Activated naive CD8-positive, alpha-beta T cell treated with anti-CD3 and anti-CD28 coated beads, Interleukin-2, amount 50 U/mL, for 24 hours (primary cell): ENCODE results near the gene ARAP3.
A peak's percentile ranks its signal among the peaks of the same experiment; 100 is the strongest.

Source experiments
- ATAC-seq: fragments of 150-1000 bp; cut with Tn5 transposase; one replicate; pipeline ENCODE4 v1.10.0; 2021
- DNase-seq: peaks from one replicate; pipeline ENCODE4 v3.0.0; 2021
- H3K27ac Mint-ChIP-seq: one replicate; pipeline ENCODE4 v1.8.0; 2021; ENCODE audit warnings: mild to moderate bottlenecking, mixed read lengths
- H3K27me3 Mint-ChIP-seq: one replicate; pipeline ENCODE4 v1.8.0; 2021; ENCODE audit warnings: mixed read lengths
- H3K36me3 Mint-ChIP-seq: one replicate; pipeline ENCODE4 v1.8.0; 2021; ENCODE audit warnings: low read depth, mixed read lengths
- H3K4me1 Mint-ChIP-seq: one replicate; pipeline ENCODE4 v1.8.0; 2021; ENCODE audit warnings: mixed read lengths
- H3K4me3 Mint-ChIP-seq: one replicate; pipeline ENCODE4 v1.8.0; 2021; ENCODE audit warnings: mild to moderate bottlenecking, moderate library complexity, mixed read lengths
- H3K9me3 Mint-ChIP-seq: one replicate; pipeline ENCODE4 v1.8.0; 2021; ENCODE audit warnings: mixed read lengths

The ARAP3 gene

GRCh38 chr5:141633871-141634561, 48.0 kb downstream of the ARAP3 start:
- H3K27me3 Mint-ChIP-seq: no peaks in the 10 kb centered on the region
- H3K4me1 Mint-ChIP-seq: peaks cover 42% of the 10 kb centered on the region
- DNase-seq: no peak
- H3K27ac Mint-ChIP-seq: peak overlapping the region; percentile 5
- H3K9me3 Mint-ChIP-seq: no peaks in the 10 kb centered on the region
- peaks cover 37% of the 10 kb centered on the region for H3K36me3 Mint-ChIP-seq
- peak overlapping the region; percentile 37 for H3K4me3 Mint-ChIP-seq
- peak; percentile 30 for ATAC-seq

DNA sequence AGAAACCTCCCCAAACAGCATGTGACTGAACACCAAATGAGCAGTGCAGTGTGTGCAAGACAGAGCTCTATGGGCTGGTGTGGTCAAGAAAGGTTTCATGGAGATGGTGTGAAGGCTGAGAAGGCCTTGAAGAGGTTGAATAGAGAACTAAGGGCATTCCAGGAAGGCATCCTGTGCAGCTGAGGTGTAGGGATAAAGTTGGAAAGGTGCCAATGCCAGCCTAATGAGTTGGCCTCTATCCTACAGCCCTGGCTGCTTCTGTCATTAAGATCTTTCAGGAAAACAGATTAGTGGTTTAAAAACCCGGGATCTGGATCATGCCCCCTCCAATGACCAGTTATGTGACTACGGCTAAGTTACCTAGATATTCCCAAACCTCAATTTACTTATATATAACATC, 49.4 kb downstream of the ARAP3 start:
- ATAC-seq (no peak), DNase-seq (no peak)
- H3K27ac Mint-ChIP-seq: no peak overlapping the region
- peaks cover 41% of the 10 kb centered on the region for H3K36me3 Mint-ChIP-seq
- H3K4me1 Mint-ChIP-seq: peaks cover 32% of the 10 kb centered on the region
- H3K27me3 Mint-ChIP-seq: no peaks in the 10 kb centered on the region
- no peaks in the 10 kb centered on the region for H3K9me3 Mint-ChIP-seq
- H3K4me3 Mint-ChIP-seq: no peak overlapping the region

GRCh38 chr5:141630570-141631140, 51.4 kb downstream of the ARAP3 start:
- Mint-ChIP-seq H3K27ac (no peak overlapping the region), H3K4me3 (no peak overlapping the region), H3K36me3 (peaks cover 44% of the 10 kb centered on the region), H3K9me3 (no peaks in the 10 kb centered on the region), H3K27me3 (no peaks in the 10 kb centered on the region), H3K4me1 (peaks cover 26% of the 10 kb centered on the region)
- DNase-seq: no peak
- no peak for ATAC-seq

DNA sequence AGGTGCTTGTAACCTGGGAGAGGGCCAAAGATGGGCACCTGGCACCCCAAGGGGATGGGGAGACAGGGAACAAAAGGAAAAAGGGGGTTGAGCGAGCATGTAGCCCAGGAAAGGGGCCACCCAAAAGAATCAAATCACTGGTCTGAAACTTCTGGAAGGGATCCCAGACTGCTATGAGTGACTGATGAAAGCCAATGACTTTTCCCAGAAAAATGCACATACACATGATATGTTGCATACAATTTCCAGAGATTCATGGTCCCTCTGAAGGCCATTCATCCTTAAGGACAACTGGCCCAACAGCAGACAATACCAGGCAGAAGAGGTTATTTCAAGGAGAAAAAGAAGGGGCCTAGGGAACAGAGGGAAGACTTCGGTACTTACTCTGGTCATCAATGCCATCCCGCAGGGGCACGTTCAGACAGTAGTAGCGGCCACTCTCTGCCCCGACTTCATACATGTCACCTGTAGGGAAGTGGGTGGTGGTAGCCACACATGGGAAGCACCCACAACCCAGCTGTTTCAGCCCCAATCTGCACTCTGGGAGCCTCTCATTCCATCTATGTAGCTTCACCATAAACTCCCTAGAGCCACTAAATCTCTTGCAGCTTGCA, 53.7 kb downstream of the ARAP3 start:
- Mint-ChIP-seq H3K27me3 (no peaks in the 10 kb centered on the region), H3K4me1 (peaks cover 14% of the 10 kb centered on the region), H3K4me3 (no peak overlapping the region), H3K27ac (no peak overlapping the region), H3K9me3 (no peaks in the 10 kb centered on the region), H3K36me3 (peaks cover 50% of the 10 kb centered on the region)
- DNase-seq (no peak), ATAC-seq (no peak)

GRCh38 chr5:141623611-141624010, 58.4 kb downstream of the ARAP3 start:
- Mint-ChIP-seq H3K36me3 (peaks cover 50% of the 10 kb centered on the region), H3K27me3 (no peaks in the 10 kb centered on the region), H3K27ac (peak overlapping the region; percentile 61), H3K4me3 (no peak overlapping the region), H3K9me3 (no peaks in the 10 kb centered on the region), H3K4me1 (peaks cover 24% of the 10 kb centered on the region)
- no peak for ATAC-seq
- no peak for DNase-seq

DNA sequence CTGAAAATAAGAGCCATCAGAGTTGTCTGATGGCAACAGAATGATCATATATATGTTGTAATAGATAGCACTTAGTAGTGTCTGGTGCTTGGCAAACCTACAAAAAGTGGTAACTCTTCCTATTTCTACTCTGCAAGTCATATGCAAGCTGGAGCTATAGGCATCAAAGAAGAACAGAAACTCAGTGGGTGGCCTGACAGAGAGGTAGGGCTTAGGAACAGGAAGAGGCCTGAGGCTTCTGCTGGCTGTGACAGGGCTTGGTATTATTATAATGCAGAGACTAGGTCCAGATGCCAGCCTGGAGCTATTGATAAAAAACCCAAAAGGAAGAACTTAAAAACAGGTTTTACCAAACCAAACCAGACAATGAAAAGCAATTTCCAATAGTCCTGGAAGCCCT, 58.8 kb downstream of the ARAP3 start:
- peak overlapping the region; percentile 61 for H3K27ac Mint-ChIP-seq
- H3K4me3 Mint-ChIP-seq: no peak overlapping the region
- H3K27me3 Mint-ChIP-seq: no peaks in the 10 kb centered on the region
- H3K36me3 Mint-ChIP-seq: peaks cover 51% of the 10 kb centered on the region
- H3K9me3 Mint-ChIP-seq: no peaks in the 10 kb centered on the region
- DNase-seq (no peak), ATAC-seq (peak; percentile 25)
- peaks cover 24% of the 10 kb centered on the region for H3K4me1 Mint-ChIP-seq

DNA sequence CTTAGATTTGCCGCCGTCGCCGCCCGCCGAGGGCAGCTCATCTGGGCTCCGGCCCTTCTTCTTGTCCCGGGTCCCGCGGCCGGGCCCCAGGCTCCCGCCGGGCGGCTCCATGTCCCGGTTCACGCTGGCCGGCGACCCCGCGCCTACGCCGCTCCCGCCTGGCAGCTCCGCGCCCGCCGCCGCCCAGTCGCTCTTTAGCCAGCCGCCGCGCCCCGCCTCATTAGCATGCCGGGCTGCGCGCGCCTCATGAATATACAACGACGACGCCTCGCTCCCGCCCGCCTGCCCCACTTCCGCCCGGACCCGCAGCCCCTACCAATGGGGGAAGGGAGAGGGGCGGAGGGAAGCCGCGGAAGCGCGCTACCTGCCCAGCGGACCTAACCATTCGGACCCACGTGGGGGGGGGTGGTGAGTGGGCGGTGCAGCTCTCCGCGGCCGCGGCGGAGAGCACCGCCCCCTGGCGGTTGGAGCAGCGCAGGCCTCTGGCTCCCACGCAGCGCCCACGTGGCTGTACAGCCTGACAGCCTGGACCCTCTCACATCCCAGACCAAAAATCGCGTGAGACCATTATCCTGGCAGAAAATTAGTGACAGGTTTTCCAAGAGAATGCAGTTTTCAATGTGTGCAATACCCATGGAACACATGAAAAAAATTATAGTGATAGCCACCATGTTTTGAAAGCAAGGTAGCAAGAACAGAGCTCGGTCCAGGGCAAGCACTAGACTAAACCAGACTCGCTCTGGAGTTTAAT, 63.1 kb downstream of the ARAP3 start, which contains the start of gene DIAPH1:
Gene DIAPH1, minus strand, starts transcription at position 197 of the 751 bp plus-strand sequence. Its CDS starts 86 bp downstream, at position 111.
- peak within 1 kb of the TSS; percentile 98 for H3K27ac Mint-ChIP-seq
- ATAC-seq (peak; percentile 89), DNase-seq (peak; percentile 99)
- peaks cover 64% of the 10 kb centered on the region for H3K4me1 Mint-ChIP-seq
- no peaks in the 10 kb centered on the region for H3K9me3 Mint-ChIP-seq
- peaks cover 61% of the 10 kb centered on the region for H3K36me3 Mint-ChIP-seq
- H3K27me3 Mint-ChIP-seq: no peaks in the 10 kb centered on the region
- peak within 1 kb of the TSS; percentile 100 for H3K4me3 Mint-ChIP-seq

GRCh38 chr5:141618030-141618803, 63.8 kb downstream of the ARAP3 start:
- peak; percentile 71 for DNase-seq

DNA sequence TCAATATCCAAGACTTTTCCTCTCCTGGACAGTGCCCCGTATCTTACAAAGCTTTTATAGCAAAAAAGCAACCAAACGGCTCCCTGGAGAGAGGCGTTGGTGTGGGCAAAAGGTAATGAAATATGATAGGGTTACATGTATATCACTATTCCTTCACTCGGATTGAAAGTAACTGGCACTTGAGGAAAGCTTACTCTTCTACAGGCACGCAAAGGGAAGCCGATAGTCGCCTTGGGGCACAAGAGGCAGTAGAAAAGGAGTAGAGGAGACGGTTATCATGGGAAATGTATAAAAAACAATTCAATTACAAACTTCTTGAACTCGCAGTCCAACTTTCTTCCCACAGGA, 64.4 kb downstream of the ARAP3 start:
- H3K4me3 Mint-ChIP-seq: peak overlapping the region; percentile 100
- peaks cover 58% of the 10 kb centered on the region for H3K36me3 Mint-ChIP-seq
- ATAC-seq (no peak), DNase-seq (no peak)
- no peaks in the 10 kb centered on the region for H3K9me3 Mint-ChIP-seq
- peaks cover 67% of the 10 kb centered on the region for H3K4me1 Mint-ChIP-seq
- peak overlapping the region; percentile 98 for H3K27ac Mint-ChIP-seq
- H3K27me3 Mint-ChIP-seq: no peaks in the 10 kb centered on the region

More at GRCh38 chr5:141618030-141618803, 63.8 kb downstream of the ARAP3 start:
- Mint-ChIP-seq H3K4me3 (peak overlapping the region; percentile 100), H3K27me3 (no peaks in the 10 kb centered on the region), H3K9me3 (no peaks in the 10 kb centered on the region), H3K27ac (peak overlapping the region; percentile 98), H3K4me1 (peaks cover 64% of the 10 kb centered on the region), H3K36me3 (peaks cover 55% of the 10 kb centered on the region)
- peak; percentile 21 for ATAC-seq

DNA sequence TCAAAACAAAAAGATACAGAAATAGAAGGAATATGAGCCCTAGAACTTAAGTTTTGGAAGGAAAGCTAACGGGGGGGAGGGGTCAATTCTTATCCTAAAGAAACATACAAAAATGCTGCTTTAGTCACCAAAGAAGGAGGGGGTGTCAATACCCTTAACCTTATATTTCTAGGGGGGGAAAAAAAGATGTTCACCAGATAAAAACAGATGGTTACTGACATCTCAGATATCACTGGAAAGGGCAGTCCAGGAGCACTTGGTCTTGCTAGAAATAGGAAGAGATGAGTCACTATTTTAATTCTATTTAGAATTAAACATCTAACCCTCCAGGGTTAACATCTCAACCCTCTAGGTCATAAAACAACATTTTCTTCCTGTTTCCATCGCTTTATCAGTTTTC, 64.9 kb downstream of the ARAP3 start:
- peak overlapping the region; percentile 100 for H3K4me3 Mint-ChIP-seq
- no peaks in the 10 kb centered on the region for H3K27me3 Mint-ChIP-seq
- ATAC-seq: no peak
- H3K36me3 Mint-ChIP-seq: peaks cover 59% of the 10 kb centered on the region
- H3K4me1 Mint-ChIP-seq: peaks cover 72% of the 10 kb centered on the region
- H3K27ac Mint-ChIP-seq: peak overlapping the region; percentile 98
- DNase-seq: no peak
- no peaks in the 10 kb centered on the region for H3K9me3 Mint-ChIP-seq

GRCh38 chr5:141615991-141616720, 65.9 kb downstream of the ARAP3 start:
- H3K27ac Mint-ChIP-seq: peak overlapping the region; percentile 98
- peaks cover 76% of the 10 kb centered on the region for H3K4me1 Mint-ChIP-seq
- peak overlapping the region; percentile 100 for H3K4me3 Mint-ChIP-seq
- DNase-seq: no peak
- ATAC-seq: no peak
- peaks cover 58% of the 10 kb centered on the region for H3K36me3 Mint-ChIP-seq
- H3K9me3 Mint-ChIP-seq: no peaks in the 10 kb centered on the region
- no peaks in the 10 kb centered on the region for H3K27me3 Mint-ChIP-seq

DNA sequence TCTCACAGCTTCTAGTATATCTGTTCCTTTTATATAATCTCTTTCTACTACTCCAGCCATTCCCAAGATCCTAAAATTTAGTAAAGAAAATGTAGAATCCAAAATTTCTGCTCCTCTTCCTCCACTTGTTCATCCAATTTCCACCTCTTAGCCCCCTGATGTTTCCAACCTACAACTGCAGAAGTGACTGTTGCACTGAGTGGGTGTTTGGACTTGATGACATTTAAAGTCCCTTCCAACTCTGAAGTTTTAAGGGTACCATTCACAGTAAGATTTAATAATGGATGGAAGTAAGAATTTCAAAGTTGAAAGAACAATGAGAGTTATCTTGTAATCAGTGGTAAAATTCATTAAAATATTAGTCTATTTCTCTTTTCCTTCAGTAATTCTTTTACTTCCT, 68.7 kb downstream of the ARAP3 start:
- Mint-ChIP-seq H3K27me3 (no peaks in the 10 kb centered on the region), H3K9me3 (no peaks in the 10 kb centered on the region), H3K4me1 (peaks cover 94% of the 10 kb centered on the region), H3K4me3 (peak overlapping the region; percentile 27), H3K27ac (peak overlapping the region; percentile 67), H3K36me3 (peaks cover 57% of the 10 kb centered on the region)
- ATAC-seq (peak; percentile 42), DNase-seq (no peak)

DNA sequence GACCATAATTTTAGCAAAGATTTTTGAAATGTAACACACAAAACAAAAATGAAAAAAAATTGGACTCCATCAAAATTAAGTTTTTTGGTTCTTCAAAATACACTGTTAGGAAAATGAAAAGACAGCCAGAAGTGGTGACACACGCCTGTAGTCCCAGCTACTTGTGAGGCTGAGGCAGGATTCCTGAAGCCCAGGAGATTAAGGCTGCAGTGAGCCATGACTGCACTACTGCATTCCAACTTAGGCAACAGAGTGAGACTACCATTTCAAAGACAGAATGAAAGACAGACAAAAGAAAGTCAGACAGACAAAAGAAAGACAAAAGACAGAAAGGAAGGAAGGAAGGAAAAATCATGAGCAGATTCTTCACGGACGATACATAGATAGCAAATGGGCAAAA, 70.7 kb downstream of the ARAP3 start:
- H3K27ac Mint-ChIP-seq: peak overlapping the region; percentile 4
- peaks cover 96% of the 10 kb centered on the region for H3K4me1 Mint-ChIP-seq
- no peak for DNase-seq
- H3K27me3 Mint-ChIP-seq: no peaks in the 10 kb centered on the region
- peaks cover 43% of the 10 kb centered on the region for H3K36me3 Mint-ChIP-seq
- no peak for ATAC-seq
- H3K4me3 Mint-ChIP-seq: no peak overlapping the region
- H3K9me3 Mint-ChIP-seq: no peaks in the 10 kb centered on the region
